Left forelimb (tissue), 1 donor: Measurements from ENCODE around the gene ZCCHC17.

Experiments
- DNase-seq: peaks from one replicate; pipeline ENCODE4 v3.0.0-alpha.2; 2018; ENCODE audit warnings: low spot score

ZCCHC17 gene

DNA sequence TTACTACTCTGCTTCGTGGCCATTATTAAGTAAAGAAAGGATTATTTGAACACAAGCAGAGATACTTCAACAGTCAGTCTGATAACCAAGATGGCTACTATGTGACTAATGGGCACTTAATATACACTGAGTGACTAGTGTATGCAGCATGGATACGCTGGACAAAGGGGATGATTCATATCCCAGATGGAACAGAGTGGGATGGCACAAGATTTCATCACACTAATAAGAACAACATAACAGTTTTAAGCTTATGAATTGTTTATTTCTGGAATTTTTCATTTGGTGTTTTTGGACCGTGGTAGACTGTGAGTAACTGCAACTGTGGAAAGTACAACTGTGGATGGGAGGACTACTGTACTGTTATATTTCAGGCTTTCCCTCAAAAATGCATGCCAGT, 9.4 kb downstream of the ZCCHC17 start:
- no peak for DNase-seq

DNA sequence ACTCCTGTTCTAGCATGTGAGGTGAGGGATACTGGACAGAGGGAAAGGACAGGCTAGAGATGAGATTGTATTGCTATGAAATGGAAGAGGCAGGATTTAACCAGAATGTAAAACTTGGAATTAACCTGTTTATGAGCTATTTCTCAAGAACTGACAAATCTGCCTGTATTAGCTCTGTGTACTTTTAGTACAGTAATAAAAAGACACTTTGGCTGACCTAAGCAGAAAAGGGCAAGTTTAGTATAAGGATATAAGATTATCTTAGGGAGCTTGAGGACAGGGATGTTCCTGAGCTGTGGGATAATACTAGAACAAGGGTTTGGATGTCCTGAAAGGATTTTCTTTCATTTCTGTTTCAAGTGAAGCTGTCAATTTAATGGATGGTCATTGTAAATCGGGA, 11.2 kb downstream of the ZCCHC17 start:
- DNase-seq = no peak

DNA sequence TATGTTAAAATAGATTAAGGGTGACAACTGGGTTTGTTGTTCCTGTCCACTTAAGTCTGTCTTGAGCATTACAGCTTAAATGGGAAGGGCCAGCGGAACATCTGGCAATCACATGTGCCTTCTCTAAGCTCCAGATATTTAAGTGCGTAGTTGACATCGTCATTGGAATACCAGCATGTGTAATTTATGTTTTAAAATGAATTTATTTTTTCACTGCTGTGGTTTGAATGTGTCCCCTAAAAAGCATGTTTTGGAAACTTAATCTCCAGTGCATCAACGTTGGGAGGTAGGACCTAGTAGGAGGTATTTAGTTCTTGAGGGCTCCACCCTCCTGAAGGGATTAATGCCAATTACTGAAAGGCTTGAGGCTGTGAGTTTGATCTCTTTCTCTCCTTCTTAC, 13.4 kb downstream of the ZCCHC17 start:
- no peak for DNase-seq

DNA sequence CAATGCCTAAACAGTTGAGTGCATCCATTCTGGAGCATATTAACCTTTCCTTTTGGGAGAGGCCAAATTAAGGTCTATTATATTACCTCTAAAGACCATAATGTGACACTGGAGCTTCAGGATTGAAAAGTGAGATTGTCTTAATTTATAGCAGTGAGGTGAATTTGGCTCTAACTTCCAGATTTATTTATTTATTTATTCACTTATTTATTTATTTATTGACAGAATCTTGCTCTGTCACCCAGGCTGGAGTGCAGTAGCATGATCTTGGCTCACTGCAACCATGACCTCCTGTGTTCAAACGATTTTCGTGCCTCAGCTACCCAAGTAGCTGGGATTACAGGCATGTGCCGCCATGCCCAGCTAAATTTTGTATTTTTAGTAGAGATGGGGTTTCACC, 19.1 kb downstream of the ZCCHC17 start:
- no peak for DNase-seq

DNA sequence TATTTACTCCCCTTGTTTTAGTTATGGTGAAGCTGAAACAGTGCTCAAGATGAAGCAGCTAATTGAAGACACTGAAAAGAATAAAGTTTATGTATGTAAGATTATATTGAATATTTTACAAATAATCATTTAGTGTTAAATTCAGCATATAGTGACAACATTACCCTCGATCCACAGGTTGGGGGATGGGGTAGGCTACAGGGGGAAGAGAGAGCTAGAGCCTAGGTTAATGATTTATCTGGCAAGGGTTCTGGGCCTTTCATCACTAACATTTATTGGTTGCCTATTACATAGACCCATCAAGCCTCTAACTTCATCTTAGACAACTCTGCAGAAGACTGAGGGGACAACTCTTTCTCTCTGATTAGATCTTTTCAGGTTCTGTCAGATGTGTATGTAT, 21.3 kb downstream of the ZCCHC17 start:
- no peak for DNase-seq

DNA sequence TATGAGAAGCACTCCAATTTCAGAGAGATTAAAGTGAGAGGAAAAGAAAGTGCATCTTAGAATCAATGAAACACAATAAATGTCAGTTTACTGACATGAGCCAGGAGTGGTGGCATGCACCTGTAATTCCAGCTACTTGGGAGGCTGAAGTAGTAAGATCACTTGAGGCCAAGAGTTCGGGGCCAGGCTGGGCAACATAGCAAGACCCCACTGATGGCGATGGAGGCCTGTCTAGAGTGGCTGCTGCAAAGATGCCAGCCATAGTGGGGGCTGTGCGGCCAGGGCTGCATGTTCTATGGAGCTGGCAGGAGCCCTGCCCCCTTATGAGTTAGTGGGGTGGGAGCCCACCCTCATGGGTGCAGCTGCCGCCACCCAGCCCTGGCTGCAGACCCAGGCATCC, 27.3 kb downstream of the ZCCHC17 start:
- DNase-seq = no peak

DNA sequence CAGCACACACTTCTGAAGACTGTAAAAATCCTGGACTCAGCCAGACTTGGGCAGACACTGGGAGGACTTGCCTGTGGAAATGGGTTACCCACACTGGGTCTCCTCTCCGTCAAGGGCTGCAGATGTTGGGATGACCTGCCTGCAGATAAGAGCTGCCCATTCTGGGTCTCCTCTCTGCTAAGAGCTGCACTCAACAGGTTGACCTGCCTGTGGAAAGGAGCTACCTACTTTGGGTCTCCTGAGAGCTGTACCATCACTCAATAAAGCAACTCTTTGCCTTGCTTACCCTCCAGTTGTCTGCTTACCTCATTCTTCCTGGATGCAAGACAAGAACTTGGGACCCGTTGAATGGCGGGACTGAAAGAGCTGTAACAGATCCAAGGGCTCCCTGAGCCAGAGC, 28.2 kb downstream of the ZCCHC17 start:
- DNase-seq = no peak

DNA sequence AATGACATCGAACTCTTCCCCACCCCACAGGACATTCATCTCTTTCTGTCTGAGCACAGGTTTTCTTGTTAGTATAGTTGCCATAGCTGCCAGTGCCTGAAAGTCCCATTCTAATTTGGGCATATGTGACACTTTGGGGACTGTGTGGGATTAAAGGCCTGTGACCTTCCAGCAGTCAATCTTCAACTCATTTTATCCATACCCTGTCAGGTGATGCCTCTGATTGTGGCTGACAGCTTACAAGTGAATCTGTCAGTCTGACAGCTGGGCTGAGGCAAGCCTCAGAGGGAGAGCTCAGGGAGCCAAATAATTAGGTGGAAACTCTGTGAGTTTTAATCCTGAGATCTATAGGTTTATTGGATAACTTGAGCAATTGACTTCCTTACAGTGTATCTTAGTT, 29.6 kb downstream of the ZCCHC17 start:
- DNase-seq = no peak

DNA sequence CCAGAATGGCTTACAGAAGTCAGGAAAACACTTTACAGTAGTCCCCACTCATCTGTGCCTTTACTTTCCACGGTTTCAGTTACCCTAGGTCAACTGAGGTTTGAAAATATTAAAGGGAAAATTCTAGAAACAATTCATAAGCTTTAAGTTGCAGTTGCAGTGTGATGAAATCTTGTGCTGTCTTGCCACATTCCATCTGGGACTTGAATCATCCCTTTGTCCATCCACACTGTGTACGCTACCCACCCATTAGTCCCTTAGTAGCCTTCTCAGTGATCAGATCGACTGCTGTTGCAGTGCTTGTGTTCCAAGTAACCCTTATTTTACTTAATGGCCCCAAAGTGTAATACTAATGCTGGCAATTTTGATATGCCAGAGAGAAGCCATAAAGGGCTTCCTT, 30.5 kb downstream of the ZCCHC17 start:
- DNase-seq = no peak

DNA sequence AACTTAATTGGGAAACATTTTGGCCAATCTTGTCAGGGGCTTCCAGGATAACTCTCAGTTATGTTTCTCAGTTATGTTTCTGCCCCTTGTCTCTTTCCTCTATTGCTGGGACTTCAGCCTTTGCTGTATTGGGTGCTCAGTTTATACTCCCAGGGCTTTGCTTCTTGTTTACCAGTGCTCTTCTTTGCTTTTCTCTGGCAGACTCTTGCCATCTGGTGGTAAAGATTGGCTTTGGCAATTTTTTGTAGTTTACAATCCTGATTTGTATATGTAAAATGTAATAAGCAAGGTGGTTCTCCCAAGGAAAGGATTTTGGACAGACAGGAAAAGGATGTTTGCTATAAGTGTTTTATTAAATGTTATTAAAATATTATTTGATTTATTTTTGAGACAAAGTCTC, 38.2 kb downstream of the ZCCHC17 start:
- DNase-seq = no peak

DNA sequence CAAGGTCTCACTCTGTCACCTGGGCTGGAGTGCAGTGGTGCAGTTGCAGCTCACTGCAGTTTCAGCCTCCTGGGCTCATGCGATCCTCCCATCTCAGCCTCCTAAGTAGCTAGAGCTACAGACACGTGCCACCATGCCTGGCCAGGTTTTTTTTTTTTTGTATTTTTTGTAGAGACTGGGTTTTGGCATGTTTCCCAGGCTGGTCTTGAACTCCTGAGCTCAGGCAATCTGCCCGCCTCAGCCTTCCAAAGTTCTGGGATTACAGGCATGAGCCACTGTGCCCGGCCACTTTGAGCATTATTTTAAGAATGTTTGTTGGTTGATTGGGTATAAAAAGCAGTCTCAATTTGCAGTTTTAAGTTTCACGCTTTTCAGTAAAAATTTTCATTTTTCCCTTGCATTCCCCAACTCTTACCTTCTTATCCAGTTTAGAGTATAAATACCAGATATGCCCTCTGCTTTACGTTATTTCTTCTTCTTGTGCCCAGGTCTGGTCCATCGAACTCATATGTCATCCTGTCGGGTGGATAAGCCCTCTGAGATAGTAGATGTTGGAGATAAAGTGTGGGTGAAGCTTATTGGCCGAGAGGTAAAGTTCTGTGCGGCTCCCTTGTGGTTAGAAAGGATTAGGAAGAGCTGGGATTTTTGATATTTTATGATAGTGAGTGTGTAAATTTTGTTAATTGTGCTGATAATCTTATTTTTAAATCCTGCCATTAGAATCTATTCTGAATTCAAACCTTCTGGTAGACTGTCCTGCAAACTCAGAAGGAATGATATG, 40.0 kb downstream of the ZCCHC17 start:
- DNase-seq = no peak

DNA sequence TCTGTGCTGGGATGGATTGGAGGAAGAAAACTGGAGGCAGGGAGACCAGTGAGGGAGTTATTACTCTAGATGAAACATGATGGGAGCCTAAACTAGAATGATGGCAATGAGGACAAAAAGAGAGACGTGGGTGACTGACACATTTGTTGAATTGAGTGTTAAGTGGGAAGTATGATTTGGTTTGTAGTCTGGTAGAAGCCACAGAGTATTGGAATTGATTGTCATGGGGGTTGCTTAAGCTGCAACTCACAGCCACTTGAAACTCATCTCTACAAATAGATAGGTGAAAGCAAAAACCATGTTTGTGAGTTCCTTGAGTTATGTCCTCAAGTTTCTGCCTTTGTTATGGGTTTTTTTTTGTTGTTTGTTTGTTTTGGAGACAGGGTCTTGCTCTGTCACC, 47.7 kb downstream of the ZCCHC17 start:
- no peak for DNase-seq

DNA sequence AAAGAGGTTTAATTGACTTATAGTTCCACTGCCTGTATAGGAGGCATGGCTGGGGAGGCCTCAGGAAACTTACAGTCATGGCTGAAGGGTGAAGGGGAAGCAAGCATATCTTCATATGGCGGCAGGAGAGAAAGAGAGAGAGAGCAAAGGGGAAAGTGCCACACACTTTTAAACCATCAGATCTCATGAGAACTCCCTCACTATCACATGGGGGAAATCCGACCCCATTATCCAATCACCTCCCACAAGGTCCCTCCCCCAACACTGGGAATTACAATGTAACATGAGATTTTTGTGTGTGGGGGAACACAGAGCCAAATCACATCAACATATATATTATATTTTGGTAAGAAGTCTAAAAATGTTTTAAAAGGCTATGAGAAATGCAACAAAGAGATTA, 48.8 kb downstream of the ZCCHC17 start:
- no peak for DNase-seq

DNA sequence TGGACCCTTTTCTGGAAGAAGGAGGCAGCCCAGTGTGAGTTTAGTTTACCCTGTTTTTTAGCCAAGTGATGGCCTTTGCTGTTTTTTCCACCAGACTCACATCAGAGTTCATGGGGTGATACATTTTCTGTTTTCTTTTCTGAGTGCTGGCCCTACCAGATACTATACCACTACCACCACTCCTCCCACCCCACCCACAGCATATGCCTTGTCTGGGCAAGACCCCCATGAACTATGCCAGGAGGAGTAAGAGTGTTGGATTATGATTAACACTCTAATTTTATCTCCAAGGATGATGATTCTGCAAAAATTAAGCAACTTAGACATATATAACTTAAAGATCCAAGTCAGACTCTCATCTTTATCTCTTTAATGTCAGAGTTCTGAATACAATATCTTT, 50.0 kb downstream of the ZCCHC17 start:
- no peak for DNase-seq

DNA sequence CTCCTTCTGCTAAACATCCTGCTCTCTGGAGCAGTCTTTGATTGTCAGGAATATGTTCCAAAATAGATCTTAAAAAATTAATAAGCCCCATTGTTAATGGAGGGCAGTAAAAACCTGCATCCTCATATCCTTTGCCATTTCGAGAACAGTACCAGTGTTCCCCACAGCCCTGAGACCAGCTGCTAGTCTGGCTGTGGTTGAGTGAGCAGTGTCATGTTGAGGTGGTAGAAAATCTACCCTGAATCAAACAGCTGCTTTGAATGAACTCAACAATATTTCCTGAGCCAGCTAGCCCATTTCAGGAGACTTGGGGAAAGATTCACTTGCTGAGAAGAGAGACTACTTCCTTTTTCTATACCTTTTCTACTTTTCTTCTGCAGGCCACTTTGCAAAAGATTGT, 51.6 kb downstream of the ZCCHC17 start:
- DNase-seq = no peak

DNA sequence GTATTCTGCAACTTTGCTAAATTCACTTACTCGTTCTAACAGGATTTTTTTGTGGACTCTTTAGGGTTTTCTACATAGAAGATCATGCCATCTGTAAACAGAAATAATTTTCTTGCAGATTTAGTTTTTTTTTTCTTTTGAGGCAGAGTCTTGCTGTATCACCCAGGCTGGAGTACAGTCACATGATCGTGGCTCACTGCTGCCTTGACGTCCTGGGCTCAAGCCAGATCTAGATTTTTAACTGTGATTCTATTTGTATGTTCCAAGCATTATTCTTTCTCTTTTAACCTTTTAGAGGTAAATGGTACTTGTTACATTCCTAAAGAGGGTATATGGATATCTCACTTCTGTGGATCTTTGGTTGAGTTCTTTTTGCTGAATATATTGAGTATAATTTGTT, 57.5 kb downstream of the ZCCHC17 start:
- no peak for DNase-seq

DNA sequence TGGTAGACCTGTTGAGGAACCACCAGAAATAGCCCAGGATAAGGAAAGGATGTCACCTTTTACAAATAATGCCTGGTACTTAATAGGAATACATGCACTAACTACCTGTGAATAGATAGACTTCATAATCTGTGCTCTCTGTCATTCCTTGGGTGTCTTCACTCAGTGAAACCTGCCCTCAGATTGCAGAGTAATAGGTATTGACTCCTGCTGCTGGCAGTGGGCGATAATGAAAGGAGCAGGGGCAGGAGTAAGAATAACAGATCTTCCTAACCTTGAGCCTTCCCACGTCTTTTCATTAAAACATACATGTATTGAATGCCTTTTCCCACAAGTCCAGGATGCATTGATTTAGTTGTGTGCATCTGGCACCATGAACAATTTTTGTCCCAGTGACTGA, 59.6 kb downstream of the ZCCHC17 start:
- no peak for DNase-seq

DNA sequence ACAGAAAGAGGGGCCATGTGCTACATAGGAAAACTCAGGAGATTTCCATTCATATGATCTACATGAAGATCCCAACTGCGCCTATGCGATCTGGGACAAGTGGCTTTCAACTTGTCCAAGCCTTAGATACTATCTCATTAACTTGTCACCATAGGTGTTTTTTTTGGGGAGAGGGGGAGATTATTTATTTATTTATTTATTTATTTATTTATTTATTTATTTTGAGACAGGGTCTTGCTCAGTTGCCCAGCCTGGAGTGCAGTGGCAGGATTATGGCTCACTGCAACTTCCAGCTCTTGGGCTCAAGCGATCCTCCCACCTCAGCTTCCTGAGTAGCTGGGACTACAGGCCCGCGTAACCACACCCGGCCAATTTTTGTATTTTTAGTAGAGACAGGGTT, 64.8 kb downstream of the ZCCHC17 start:
- no peak for DNase-seq

DNA sequence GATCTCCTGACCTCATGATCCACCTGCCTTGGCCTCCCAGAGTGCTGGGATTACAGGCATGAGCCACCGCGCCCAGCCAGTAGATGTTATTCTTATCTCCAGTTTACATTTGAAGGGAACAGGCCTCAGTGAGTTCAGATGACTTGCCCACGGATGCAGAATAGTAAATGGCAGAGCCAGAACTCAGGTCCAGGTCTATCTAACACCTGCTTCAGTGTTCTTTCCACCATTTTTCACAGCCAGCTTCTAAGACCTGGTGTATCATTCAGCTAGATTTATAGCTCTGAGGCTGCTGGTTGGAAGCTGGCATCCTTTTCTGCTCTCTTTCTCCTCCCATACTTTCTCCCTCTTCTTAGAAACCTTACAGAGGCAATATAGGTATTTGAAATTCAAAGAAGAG, 65.2 kb downstream of the ZCCHC17 start:
- no peak for DNase-seq

DNA sequence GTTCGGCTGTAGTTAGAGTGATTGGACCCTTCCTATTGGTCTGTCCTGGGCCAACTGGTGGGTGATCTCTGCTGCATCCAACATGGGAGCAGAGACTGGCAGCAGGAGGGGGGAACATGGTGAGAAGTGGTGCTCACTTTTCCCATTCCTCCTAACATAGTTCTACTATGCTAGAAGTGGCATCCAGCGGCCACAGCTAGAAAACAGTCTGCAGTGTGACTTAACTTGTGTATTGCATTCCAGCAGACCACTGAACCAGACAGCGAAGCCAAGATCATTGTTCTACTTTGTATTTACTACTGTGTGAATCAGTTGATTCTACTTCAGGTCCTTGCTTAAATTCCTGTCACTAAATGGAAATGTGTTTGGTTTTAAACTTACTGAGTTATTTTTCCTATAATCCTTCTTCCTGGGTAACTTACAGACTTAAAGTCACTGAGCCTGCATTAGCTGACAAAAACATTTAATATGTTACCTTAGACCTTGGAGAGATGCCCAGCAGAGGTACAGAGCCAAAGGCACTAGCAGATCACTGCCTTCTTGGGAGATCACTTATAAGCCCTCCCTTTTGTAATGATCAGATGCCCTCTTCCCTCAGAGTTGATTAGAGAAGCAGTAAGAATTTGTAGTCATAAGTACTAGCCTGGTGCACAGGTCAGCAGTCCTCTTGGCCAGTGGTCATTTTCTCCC, 67.9 kb downstream of the ZCCHC17 start:
- DNase-seq = no peak

DNA sequence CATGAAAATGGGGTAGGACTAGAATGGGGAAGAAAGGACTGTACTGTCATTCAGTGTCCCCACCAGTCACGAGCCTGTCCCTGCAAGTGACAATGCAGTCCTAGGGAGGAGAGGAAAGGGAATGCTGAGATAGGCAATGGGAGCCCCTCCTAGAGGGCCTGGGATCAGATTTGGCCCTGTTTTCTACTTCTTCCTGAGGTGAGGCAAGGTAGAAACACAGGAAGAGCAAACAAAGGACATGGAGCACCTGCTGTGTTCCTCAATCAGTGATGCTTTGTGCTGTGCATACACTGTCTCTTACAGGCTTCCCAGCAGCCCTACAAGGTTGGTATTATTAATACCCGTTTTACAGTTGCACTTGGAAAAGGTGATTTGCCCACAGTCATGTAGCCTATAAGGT, 70.0 kb downstream of the ZCCHC17 start:
- DNase-seq = no peak

DNA sequence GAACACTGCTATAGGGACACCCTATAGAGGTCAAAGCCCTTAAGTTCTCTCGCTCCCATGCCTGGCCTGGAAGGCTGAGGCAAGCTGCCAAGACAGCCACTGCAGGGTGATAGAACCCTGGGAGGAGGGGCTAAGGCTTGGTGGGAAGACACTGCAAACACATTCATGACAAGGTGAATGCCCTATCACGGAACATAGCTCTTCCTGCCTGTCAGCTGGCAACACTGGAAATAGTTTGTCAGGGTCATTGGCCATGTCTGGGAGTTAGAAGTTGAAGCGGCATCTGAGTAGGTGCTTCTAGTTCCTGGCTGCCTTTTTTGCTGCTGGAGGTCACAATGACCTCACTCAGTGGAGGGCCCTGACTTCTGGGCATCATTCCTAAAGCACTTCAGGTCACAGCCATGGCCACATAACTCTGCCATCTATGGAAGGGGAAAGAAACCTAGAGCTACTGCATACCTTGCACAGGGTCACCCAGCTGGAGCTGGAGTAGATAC, 71.8 kb downstream of the ZCCHC17 start:
- DNase-seq = no peak

DNA sequence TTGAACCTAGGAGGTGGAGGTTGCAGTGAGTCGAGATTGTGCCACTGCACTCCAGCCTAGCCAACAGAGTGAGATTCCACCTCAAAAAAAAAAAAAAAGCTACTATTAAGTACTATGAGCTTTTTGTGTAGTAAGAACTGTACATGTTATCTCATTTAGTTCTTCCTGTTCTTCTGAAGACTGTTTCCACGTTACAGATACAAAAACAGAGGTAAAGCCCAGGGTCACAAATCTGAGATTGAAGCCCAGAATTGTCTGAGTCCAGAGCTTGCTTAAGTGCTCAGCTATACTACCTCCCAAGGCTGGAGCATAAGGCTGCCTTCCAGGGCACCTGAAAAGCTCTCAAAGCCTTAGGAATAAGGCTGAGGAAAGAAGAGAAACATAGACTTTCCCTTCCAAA, 73.2 kb downstream of the ZCCHC17 start:
- DNase-seq = no peak

DNA sequence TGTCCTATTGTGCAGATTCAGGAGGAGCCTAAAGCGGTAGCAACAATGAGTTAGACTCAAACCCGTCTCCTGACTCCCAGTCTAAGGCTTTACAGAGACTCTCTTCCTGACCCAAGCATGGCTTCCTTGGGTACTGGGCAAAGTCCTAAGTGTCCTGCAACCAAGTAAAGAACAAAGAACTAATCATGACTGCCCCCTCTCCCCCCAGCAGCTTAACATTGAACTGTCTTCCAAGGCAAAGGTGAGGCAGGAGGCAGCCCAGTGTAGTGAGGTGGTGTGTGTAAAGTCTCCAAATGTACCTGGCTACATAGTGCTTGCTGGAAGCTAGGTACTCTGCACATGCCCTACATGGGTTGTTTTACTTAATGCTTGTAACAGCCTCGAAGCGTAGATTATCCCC, 73.7 kb downstream of the ZCCHC17 start:
- no peak for DNase-seq
